Trophoblast cell (in vitro differentiated cells and primary cell): ENCODE results near the gene SIRPA.

Experiments used
- DNase-seq, 2 donors: peaks; one replicate each; pipeline ENCODE4 v3.0.0-alpha.2; 2016
- H2AFZ ChIP-seq: 2 replicates; pipeline ENCODE4 v1.6.1; 2013; ENCODE audit warnings: low read length, moderate library complexity, mild to moderate bottlenecking; ENCODE audit not compliant: insufficient read depth, poor library complexity
- H2AK5ac ChIP-seq: 2 replicates; pipeline ENCODE4 v1.6.1; 2013; ENCODE audit warnings: mild to moderate bottlenecking, low read length
- H2BK120ac ChIP-seq: 2 replicates; pipeline ENCODE4 v1.6.1; 2013; ENCODE audit warnings: low read length, mild to moderate bottlenecking, moderate library complexity; ENCODE audit not compliant: insufficient read depth, poor library complexity
- H2BK12ac ChIP-seq: 2 replicates; pipeline ENCODE4 v1.6.1; 2013; ENCODE audit warnings: mild to moderate bottlenecking, low read length, moderate library complexity
- H2BK5ac ChIP-seq: 2 replicates; pipeline ENCODE4 v1.6.1; 2013; ENCODE audit warnings: low read length, low read depth, moderate library complexity, mild to moderate bottlenecking; ENCODE audit not compliant: poor library complexity
- H3K14ac ChIP-seq: 2 replicates; pipeline ENCODE4 v1.6.1; 2013; ENCODE audit warnings: mild to moderate bottlenecking, low read length
- H3K18ac ChIP-seq: 2 replicates; pipeline ENCODE4 v1.6.1; 2013; ENCODE audit warnings: mild to moderate bottlenecking, low read length
- H3K23ac ChIP-seq: 2 replicates; pipeline ENCODE4 v1.6.1; 2013; ENCODE audit warnings: low read length
- H3K27ac ChIP-seq: 2 replicates; pipeline ENCODE4 v1.5.1; 2013; ENCODE audit warnings: low read depth, mild to moderate bottlenecking, inconsistent platforms, low read length, moderate library complexity
- H3K27me3 ChIP-seq: 2 replicates; pipeline ENCODE4 v1.6.1; 2013; ENCODE audit warnings: inconsistent platforms, mild to moderate bottlenecking, low read length, moderate library complexity; ENCODE audit not compliant: insufficient read depth
- H3K36me3 ChIP-seq, 2 experiments: 1 replicate in 1 of 2; 2 replicates in 1 of 2; pipeline ENCODE4 v1.6.1; 2013; ENCODE audit warnings: low read length in 2 of 2, mild to moderate bottlenecking in 2 of 2, moderate library complexity in 1 of 2; ENCODE audit not compliant: insufficient read depth in 2 of 2, control insufficient read depth in 1 of 2
- H3K4ac ChIP-seq: 2 replicates; pipeline ENCODE4 v1.6.1; 2013; ENCODE audit warnings: low read depth, mild to moderate bottlenecking, low read length, moderate library complexity
- H3K4me1 ChIP-seq, 2 experiments: 1 replicate in 1 of 2; 2 replicates in 1 of 2; pipeline ENCODE4 v1.6.1; 2013; ENCODE audit warnings: low read length in 2 of 2, mild to moderate bottlenecking in 2 of 2, moderate library complexity in 1 of 2; ENCODE audit not compliant: insufficient read depth in 2 of 2, control insufficient read depth in 1 of 2
- H3K4me2 ChIP-seq: 2 replicates; pipeline ENCODE4 v1.6.1; 2013; ENCODE audit warnings: inconsistent platforms, mild to moderate bottlenecking, low read length, moderate library complexity
- H3K4me3 ChIP-seq: 2 replicates; pipeline ENCODE4 v1.5.1; 2013; ENCODE audit warnings: mild to moderate bottlenecking, low read depth, low read length, inconsistent platforms
- H3K79me1 ChIP-seq: one replicate; pipeline ENCODE4 v1.6.1; 2013; ENCODE audit warnings: low read length
- H3K79me2 ChIP-seq: 2 replicates; pipeline ENCODE4 v1.6.1; 2013; ENCODE audit warnings: low read length, mild to moderate bottlenecking; ENCODE audit not compliant: control insufficient read depth, insufficient read depth, poor library complexity
- H3K9ac ChIP-seq: 2 replicates; pipeline ENCODE4 v1.6.1; 2013; ENCODE audit warnings: mild to moderate bottlenecking, low read length
- H3K9me3 ChIP-seq: 2 replicates; pipeline ENCODE4 v1.6.1; 2013; ENCODE audit warnings: low read depth, mild to moderate bottlenecking, control low read depth, inconsistent platforms, low read length; ENCODE audit not compliant: insufficient read depth
- H4K12ac ChIP-seq: 2 replicates; pipeline ENCODE4 v1.6.1; 2013; ENCODE audit warnings: low read depth, mild to moderate bottlenecking, low read length, moderate library complexity
- H4K8ac ChIP-seq: 2 replicates; pipeline ENCODE4 v1.6.1; 2013; ENCODE audit warnings: low read depth, mild to moderate bottlenecking, low read length, moderate library complexity
- H4K91ac ChIP-seq: one replicate; pipeline ENCODE4 v1.6.1; 2013; ENCODE audit warnings: low read depth, mild to moderate bottlenecking, low read length, moderate library complexity
- WGBS: extraction: QIAGEN DNeasy Blood & Tissue Kit; methylation state at CpG from one replicate; pipeline ENCODE4 v1.1.7; 2013; ENCODE audit warnings: missing lambda C conversion rate; ENCODE audit not compliant: insufficient read length, insufficient coverage; ENCODE audit errors: extremely low coverage; 5-methylcytosine and 5-hydroxymethylcytosine counted together

The SIRPA gene

GRCh38 chr20:1915725-1916124 is 20.5 kb downstream of the SIRPA start:
- peaks cover 2 to 12% of the 10 kb centered on the region in 2 experiments for H3K36me3 ChIP-seq
- H4K8ac ChIP-seq, result no peak overlapping the region
- WGBS, result no CpG with 5 or more reads among the region's 3 CpGs
- H2AK5ac ChIP-seq, result no peak overlapping the region
- no peak overlapping the region for H3K18ac ChIP-seq
- peaks cover 0 to 2% of the 10 kb centered on the region in 2 experiments for H3K4me1 ChIP-seq
- H3K4me3 ChIP-seq, result no peak overlapping the region
- H2BK12ac ChIP-seq, result no peak overlapping the region
- H4K91ac ChIP-seq, result no peak overlapping the region
- H2AFZ ChIP-seq, result no peak overlapping the region
- H3K79me1 ChIP-seq, result peaks cover 2% of the 10 kb centered on the region
- no peaks in the 10 kb centered on the region for H3K9me3 ChIP-seq
- DNase-seq, result no peak
- H4K12ac ChIP-seq, result no peak overlapping the region
- no peaks in the 10 kb centered on the region for H3K79me2 ChIP-seq
- no peak overlapping the region for H3K4me2 ChIP-seq
- H3K27ac ChIP-seq, result no peak overlapping the region
- H3K23ac ChIP-seq, result no peak overlapping the region
- no peak overlapping the region for H3K4ac ChIP-seq
- H2BK120ac ChIP-seq, result no peak overlapping the region
- no peaks in the 10 kb centered on the region for H3K27me3 ChIP-seq
- H3K9ac ChIP-seq, result no peak overlapping the region
- no peak overlapping the region for H3K14ac ChIP-seq
- no peak overlapping the region for H2BK5ac ChIP-seq

- H2BK5ac ChIP-seq, result no peak overlapping the region
- H3K4me3 ChIP-seq, result no peak overlapping the region
- no peaks in the 10 kb centered on the region for H3K9me3 ChIP-seq
- no peaks in the 10 kb centered on the region for H3K27me3 ChIP-seq
- no peak overlapping the region for H3K4ac ChIP-seq
- no peaks in the 10 kb centered on the region for H3K4me1 ChIP-seq
- DNase-seq, result no peak
- no peaks in the 10 kb centered on the region for H3K79me2 ChIP-seq
- H3K23ac ChIP-seq, result no peak overlapping the region
- no peak overlapping the region for H3K27ac ChIP-seq
- no peak overlapping the region for H3K9ac ChIP-seq
- H2BK12ac ChIP-seq, result no peak overlapping the region
- no peak overlapping the region for H2AK5ac ChIP-seq
- H4K12ac ChIP-seq, result no peak overlapping the region
- peaks cover 2 to 12% of the 10 kb centered on the region in 2 experiments for H3K36me3 ChIP-seq
- H2BK120ac ChIP-seq, result no peak overlapping the region
- H2AFZ ChIP-seq, result no peak overlapping the region
- no peak overlapping the region for H3K18ac ChIP-seq
- WGBS, result no CpG with 5 or more reads among the region's 1 CpG
- H4K91ac ChIP-seq, result no peak overlapping the region
- no peak overlapping the region for H3K14ac ChIP-seq
- peaks cover 2% of the 10 kb centered on the region for H3K79me1 ChIP-seq
- no peak overlapping the region for H3K4me2 ChIP-seq
- H4K8ac ChIP-seq, result no peak overlapping the region
Measured at GRCh38 chr20:1917786-1918185, 22.6 kb downstream of the SIRPA start.

GRCh38 chr20:1918491-1919165 is 23.4 kb downstream of the SIRPA start:
- no peaks in the 10 kb centered on the region for H3K27me3 ChIP-seq
- no peak overlapping the region for H2BK12ac ChIP-seq
- H3K9me3 ChIP-seq, result peaks cover 1% of the 10 kb centered on the region
- no peaks in the 10 kb centered on the region for H3K4me1 ChIP-seq
- H4K12ac ChIP-seq, result no peak overlapping the region
- no peaks in the 10 kb centered on the region for H3K79me2 ChIP-seq
- H2AFZ ChIP-seq, result no peak overlapping the region
- H2AK5ac ChIP-seq, result no peak overlapping the region
- H3K79me1 ChIP-seq, result no peaks in the 10 kb centered on the region
- no peak overlapping the region for H3K4me2 ChIP-seq
- H2BK5ac ChIP-seq, result no peak overlapping the region
- no peak overlapping the region for H4K91ac ChIP-seq
- H3K23ac ChIP-seq, result no peak overlapping the region
- H3K4me3 ChIP-seq, result no peak overlapping the region
- H4K8ac ChIP-seq, result no peak overlapping the region
- no peak overlapping the region for H3K27ac ChIP-seq
- H3K14ac ChIP-seq, result no peak overlapping the region
- no peak overlapping the region for H3K9ac ChIP-seq
- no peak overlapping the region for H2BK120ac ChIP-seq
- H3K18ac ChIP-seq, result no peak overlapping the region
- no peak overlapping the region for H3K4ac ChIP-seq
- DNase-seq, result no peak
- H3K36me3 ChIP-seq, result peaks cover 2 to 14% of the 10 kb centered on the region in 2 experiments
- WGBS, result no CpG with 5 or more reads among the region's 12 CpGs

- Histone ChIP-seq H4K12ac (no peak overlapping the region), H2AK5ac (no peak overlapping the region), H4K8ac (no peak overlapping the region), H4K91ac (no peak overlapping the region), H3K4me2 (no peak overlapping the region), H3K27ac (no peak overlapping the region), H2AFZ (no peak overlapping the region), H2BK120ac (no peak overlapping the region), H3K9ac (no peak overlapping the region), H3K79me2 (no peaks in the 10 kb centered on the region), H2BK5ac (no peak overlapping the region), H3K79me1 (no peaks in the 10 kb centered on the region), H3K4me3 (no peak overlapping the region), H2BK12ac (no peak overlapping the region), H3K4ac (no peak overlapping the region), H3K14ac (no peak overlapping the region), H3K4me1 (no peaks in the 10 kb centered on the region), H3K9me3 (peaks cover 3% of the 10 kb centered on the region), H3K18ac (no peak overlapping the region), H3K23ac (no peak overlapping the region), H3K27me3 (no peaks in the 10 kb centered on the region), H3K36me3 (peaks cover 2 to 14% of the 10 kb centered on the region in 2 experiments)
- DNase-seq, result no peak
- WGBS, result no CpG with 5 or more reads among the region's 8 CpGs
Measured at GRCh38 chr20:1920252-1920651, 25.0 kb downstream of the SIRPA start.
